CD4-positive, alpha-beta T cell treated with Interleukin-2 at 100 ng/mL for 4 hours (primary cell): ENCODE data around the gene PEPD.

Source experiments
- DNase-seq: peaks from one replicate; pipeline ENCODE4 v3.0.0-alpha.2; 2020; ENCODE audit warnings: low spot score

Gene PEPD

DNA sequence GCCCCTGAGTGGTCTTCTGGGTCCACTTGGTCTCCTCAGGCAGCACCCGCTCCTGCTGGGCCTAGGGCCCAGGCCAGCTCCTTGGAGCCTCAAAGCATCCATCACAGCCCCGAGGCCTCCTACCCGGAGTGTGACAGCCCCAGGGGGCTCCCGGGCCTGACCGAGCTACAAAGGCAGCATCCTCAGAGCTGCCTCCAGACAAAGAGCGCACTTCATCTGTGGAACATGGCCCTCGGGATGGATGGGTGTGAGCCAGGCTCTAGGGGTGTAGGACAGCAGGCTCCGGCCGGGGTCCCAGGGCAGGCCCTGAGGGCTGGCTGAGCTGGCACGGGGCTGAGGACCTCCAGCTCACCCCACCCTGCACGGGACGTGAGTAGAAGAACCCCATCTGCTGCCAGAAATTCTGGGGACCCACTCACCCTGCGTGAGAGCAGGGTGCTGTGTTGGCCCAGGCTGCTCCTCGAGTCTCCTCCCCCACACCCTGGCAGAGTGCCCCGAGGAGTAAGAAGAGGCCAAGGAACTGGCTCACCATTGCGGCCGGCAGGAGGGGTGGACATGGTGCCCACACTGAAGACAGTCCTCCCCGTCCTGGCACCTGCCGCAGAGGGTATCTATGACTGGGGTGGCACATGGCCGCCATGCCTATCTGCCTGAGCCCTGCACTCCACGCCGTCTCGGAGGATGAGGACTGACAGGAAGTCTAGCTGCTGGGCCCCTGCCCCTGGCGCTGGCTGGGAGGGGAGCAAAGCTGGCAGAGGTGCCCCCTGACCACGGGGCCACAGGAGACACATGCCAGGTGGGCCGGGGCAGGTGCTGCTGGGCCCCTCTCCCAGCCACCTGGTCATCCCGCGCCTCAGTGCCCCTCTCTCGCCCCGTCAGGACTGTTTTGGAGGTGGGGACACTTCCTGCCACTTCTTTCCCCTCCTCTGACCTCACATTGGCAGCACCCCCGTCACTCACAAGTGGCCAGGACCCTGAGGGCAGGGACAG is 125.7 kb downstream of the PEPD start:
- DNase-seq, result no peak

DNA sequence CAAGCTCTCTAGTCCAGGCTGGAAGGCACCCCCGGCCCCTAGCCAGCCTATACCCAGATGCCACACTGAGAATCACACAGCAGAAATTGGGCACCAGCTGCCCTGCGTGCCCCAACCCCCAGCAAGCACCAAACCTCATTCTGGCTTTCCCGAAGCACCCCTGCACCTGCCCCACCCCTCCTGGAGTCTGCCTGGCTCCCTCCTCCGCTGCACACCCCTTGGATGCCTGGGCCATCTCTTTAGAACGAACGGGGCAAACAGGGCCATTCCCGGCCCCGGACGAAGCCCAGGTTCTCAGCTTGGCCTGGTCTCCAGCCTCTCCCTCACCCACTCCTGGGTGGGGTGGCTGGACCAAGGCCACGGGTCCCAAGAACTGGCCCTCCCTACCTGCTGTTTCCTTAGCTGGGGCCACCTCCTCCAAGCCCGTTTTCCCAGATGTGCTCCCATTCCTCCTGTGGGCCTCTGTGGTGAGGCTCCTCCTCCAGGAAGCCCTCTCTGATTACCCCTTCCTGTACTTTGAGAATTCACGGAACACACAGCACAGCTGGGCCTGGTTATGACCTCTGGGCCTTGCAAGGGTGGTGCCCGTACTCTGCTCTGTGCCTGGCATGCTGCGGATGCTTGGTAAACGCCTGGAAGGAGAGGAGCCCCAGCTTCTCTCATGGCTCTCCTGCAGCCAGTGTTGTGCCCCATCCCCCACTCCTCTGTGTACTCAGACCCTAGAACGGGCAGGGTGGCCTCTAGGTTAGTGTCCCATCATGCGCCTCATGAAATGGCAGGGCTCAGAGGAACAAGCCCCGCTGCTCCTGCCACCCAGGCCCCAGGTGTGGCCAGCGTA is 126.6 kb downstream of the PEPD start:
- no peak for DNase-seq

DNA sequence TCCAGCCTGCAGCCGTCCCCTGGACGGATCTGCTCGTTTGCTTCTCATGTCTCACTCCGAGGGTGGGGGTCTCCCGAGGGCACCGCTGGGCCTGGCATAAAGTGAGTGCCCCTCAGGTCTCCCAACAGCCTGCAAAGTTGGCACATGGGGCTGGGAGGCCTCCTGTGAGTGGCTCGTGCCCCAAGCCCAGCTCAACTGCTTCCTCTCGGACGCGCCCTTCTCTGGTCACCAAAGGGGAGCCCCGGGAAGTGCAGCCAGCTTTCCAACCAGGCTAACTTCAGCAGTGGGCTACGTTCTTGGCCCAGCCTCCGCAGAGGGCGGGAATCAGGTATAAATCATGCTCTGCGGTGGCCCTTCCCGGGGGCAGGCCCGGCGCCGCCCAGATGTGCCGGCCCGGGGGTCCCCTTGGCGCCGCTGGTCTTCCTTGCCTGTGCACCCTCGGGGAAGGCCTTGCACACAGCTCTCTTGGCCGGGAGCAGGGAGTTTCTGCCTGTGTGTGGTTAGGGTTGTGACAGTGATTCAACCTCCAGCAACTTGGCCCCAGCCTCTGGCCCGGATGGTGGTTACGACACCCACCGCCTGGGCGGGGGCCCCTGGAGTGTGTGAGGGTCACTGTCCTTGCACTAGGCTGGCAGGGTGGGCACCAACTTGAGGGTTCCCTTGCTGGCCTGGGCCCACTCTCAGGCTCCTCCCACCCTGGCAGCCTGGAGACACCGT is 127.4 kb downstream of the PEPD start:
- no peak for DNase-seq

DNA sequence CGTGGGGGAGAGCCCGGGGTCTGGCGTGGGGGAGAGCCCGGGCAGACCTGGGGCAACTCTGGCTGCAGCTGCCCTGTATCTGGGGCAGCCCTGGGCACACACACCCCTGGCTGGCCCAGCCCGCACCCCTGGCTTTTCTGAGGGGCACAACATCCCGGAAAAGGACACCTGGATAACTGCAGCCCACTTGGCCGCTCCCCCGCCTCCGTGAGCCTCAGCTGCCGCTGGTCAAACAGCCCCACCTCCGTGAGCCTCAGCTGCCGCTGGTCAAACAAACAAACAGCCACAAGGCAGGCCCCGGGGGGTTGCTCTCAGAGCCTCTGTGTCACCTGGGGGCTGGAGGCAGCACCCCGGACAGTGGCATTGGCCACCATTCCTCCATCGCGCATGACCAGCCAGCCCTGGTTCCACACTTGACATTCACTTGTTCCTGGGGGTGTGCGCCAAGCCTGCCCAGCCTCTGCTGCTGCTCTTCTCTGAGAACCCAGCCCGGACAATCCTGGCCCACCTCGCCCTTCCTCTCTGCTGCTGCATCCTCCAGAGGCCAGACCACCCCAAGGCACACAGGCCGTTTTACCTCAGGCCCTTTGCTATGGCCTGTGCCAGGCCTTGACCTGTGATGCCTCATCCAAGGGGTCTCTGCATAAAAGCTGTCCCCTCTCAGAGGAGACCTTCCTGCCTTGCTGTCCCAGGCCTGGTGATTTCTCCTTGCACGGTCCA is 128.1 kb downstream of the PEPD start:
- no peak for DNase-seq

DNA sequence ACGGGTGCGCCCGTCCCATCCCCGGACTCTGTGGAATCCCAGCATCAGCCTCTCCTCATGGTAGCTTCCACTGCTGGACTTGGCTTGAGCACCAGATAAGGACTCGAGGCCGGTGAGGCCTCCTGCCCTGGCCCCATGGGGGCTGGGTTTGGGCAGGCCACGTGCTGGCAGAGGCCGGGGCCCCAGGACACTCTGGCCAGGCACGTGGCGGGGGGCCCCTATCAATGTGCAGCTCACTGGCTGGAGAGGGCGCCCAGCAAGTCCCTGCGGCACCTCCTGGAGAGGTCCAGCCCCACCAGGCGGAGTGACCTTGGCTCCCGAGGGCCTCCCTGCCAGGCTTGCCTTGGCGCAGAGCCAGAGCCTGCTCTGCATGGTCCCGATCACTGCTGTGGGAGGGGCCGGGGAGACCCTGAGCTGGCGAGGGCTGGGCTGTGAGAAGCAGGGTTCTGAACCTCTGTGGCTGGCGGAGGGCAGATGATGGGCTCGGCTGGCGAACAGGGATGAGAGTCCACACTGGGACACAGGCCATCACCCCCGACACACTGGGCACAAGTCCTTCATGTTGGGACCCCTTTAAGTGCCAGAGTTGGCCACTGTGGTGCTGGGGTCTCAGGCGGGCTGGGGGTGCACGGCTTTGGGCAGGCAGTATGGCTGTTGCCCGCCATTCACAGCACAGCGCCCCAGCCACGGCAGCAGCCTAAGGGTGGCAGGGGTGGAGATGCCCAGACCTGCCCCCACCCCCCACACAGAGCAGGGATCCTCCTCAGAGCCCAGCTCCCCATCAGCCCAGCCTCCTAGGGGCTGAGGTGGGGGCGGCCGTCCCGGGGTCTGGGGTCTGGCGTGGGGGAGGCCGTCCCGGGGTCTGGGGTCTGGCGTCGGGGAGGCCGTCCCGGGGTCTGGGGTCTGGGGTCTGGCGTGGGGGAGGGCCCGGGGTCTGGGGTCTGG is 129.0 kb downstream of the PEPD start:
- no peak for DNase-seq

DNA sequence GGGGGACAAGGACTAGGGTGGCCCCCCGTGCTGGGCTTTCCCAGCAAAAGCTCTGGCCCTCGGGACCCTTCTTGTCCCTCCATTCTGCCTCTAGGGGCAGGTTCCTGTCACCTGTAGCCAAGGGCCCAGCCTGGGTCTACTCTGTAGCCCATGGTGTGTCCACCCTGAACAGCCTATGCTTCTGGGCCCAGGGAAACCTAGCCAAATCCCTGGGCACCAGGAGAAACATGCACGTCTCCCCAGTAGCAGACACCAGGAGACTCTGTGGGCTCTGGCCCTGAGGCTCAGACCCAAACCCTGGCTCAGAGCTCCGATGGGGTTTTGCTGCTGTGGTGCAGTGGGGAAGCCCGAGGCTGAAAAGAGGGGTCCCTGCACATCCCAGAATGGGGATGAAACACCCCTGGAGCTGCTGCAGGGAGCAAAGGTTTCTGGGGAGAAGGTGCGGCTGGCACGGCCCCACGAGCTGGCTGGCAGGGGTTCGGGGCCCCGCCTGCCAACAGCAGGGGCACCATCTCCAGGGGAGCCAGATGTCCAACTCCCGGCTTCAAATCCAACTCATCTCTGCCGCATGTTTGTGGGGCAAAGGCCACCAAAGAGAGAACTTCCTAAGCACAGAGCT is 129.9 kb downstream of the PEPD start:
- no peak for DNase-seq

DNA sequence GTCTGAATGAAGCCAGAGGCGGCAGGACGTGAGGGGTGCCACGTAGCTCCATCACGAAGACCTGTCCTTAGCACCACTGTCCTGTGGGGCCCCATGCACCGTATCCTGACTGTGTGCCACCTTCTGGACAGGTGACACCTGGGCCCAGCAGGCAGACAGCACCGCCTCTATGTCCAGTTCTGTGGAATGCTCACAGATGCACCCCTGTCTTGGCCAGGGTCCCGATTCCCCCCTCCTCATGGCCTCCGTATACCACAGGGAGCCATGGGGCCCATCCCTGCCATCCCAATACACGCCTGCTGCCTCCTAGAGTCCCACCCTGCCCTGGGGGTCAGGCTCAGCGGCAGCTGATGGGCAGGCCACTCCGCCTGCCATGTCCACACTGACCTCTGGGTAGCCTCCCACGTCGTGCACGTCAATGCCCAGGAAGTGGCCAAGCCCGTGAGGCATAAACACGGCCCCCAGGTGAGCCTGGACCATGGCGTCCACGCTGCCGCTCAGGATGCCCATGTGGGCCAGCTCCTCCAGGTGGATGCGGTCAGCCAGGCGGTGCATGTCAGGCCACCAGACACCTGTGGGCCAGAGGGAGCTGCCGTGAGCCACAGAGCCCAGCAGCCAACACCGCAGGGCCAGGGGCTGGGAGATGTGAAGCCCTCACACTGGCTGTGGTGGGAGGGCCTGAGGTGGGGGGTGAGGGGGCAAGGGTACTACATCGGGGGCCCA is 130.5 kb downstream of the PEPD start:
- no peak for DNase-seq

DNA sequence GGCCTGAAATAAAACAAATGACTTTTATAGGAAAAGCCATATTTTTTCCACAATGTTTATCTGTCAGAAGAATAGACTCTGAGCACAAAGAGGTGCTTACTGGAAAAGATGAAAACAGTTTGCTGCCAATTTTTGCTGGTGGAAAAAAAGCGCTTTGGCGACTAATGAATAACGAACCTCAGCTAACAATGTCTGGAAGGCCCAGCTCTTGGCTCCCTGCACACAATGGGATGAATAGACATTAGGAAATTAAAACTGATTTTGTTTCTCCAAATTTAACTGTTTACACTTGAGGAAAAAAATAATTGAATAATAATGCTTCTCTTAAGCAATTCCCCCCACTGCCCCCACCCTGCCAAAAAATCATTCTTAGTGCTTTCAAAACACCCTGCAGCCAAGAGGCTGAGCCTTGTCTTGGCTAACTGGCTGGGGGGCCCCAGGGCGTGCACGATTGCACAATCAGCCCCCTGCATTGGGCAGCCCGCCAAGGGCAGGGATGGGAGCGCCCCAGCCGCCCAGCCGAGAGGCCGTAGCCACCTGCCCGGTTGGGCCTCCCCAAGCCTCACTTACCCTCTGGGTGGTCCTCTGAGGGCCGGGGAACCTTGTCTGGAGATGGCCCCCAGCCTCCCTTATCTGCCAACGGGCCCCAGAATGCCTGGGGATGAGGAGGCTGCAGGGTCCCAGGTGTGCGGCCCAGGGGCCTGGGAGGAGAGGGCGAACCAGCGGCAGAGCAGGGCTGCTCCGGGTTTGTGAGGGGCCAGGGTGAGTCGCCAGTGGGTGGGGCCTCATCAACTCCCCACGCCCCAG is 131.3 kb downstream of the PEPD start:
- no peak for DNase-seq

DNA sequence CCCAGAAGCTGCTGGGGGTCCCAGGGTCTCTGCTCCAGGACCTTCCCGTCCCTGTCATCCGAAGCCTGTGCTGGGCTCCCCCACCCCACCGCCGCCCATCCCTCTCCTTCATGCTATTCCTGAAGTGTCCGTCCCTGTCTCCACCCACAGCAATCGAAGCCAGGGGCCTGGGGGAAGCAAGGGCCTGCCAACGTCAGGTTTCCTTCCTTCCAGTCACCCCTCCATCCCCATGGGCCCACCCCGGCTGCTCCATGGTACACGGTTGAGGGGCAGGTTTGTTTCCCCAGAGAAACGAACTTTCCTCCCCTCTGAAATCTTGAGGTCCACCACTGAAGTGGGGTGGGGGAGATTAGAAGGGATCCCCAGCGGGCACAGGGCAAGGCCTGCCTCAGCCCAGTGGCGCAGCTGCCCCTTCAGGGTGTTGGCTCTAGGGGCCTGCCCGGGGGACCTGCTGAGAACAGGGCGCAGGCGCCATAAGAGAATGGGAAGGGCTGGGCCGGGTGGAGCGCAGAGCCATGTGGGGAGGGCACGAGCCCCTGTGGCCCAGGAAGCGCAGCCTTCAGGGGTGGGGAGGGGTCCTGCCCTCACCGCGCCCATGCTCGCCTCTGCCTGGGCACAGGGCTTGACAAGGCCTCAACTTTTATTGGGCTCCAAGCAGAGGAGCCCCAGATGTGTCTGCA is 132.0 kb downstream of the PEPD start:
- DNase-seq, result no peak

DNA sequence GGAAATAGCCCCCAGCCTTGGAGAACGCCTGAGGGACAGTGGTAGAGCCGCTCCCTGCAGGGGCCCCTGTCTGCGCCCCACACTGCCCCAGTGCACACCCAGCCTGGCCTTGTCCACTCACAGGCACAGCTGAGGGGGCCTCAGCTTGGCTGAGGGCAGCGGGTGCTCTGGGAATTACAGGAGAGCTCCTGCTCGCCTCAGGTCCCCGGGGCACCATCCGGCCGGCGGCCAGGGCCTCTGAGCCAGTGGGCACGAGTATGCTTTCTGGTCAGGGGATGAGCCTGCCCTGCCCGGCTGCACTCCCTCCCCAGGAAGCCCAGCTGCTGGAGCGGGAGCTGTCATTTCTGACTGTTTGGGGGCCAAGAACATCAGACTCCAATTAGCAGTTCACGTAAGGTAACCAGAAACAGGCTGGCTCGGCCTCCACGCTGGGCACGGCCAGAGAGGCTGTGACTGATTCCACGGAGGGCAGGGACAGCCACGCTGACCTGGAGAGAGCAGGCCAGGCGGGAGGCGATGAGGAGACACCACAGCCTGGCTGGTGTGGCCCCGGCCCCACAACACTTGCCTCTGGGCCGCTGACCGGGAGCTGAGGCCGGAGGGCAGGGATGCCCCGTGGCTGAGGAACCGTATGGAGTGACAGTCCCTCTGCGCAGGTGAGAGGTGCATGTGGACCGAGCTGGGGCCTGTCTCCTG is 132.7 kb downstream of the PEPD start:
- DNase-seq, result no peak

DNA sequence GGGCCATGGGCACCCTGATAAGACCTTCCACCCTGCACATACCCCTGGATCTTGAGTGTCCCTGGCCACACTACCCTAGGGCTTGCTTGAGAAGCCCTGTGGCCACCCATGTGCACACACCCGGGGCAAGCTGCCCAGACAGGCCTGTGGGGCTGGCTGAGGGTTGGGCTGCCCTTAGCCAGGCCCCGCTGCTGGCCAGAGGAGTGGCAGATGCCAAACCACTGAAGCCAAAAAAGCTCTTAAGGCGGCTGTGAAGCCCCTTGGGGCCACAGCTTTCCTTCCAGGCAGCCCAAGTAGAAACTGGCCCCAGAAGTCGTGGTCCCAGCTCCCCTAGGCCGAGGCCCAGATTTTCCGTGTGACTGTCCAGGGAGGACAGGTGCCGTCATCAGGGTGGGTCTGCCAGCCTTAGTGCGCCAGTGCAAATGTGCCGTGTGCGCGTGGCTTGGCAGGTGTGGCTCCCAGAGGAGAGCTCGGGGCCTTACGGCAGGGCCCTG is 133.3 kb downstream of the PEPD start:
- DNase-seq, result no peak

DNA sequence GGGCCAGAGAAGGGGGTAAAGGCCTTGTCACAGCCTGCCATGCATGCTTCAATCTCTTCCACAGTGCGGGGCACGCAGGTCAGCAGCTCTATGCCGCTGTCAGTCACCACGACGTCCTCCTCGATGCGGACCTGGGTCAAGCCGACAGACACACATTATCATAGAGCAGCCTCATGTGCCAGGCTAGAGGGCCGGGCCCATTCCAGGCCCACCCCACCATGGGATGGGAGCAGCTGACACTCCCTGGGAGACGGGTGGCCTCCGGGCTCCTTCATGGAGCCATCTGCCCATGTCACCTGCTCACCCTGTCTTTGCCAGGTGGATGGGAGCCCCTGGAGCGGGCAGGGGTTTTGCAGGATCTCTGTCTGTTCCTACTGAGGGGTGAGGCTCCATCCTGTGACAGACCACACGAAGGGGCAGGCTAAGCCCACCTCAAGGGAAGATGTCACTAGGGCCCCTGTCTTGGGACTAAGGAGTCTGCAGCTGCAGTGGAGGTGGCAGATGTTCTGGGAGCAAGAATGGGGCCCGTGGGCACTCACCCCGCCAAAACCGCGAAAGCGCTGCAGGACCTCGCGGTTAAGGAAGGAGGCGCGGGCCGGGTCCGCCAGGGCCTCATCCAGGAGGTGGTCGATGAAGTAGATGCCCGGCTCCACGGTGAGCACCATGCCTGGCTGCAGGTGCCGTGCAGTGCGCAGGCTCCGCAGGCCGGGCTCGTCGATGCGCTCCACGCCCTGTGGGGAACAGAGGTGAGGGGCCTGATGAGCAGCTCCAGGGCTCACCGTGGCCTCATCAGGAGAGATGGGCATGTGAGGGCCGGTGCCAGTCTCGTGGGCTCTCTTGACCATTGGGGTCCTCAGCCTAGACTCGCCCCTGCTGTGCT is 134.0 kb downstream of the PEPD start:
- DNase-seq, result no peak

DNA sequence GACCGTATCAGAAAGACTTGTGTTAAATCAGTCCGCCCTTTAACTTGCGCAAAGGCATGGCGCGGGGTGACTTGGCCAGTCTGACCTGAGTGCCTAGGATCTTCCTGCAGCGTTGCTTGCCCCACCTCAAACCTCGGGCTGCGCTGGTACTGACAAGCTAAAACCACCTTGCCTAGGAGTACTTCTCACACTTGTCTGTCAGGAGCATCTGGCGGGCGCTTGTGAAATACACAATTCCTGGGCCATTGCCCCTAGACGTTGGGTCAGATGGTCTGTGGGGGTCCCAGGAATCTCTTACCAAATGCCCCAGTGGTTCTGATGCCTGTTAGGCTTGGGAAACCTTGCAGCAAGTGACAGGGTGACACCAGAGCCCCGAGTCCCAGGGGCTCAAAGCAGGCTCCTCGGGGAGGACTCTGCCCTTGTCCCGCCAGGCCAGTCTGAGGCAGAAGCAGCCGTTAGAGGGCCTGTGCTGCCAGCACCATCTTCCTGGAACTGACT is 135.2 kb downstream of the PEPD start:
- no peak for DNase-seq

DNA sequence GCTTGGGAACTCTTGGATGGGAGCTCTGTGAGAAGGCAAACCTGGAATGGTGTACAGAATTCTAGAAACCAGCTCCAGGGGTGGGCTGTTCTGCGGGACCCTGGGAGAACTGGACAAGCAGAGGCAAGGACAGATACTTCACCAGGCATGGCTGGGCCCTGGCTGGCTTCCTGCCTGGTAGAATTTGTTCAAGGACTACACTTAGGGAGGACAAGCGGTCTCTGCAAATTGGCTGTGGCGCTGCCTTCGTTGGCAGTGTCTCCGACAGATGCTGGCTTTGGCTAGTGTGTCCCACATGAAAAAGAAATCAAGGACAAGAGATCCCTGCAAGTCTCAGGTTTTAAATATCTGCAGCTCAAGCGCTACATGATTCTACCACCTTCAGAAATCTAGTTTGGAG is 135.6 kb downstream of the PEPD start:
- no peak for DNase-seq

DNA sequence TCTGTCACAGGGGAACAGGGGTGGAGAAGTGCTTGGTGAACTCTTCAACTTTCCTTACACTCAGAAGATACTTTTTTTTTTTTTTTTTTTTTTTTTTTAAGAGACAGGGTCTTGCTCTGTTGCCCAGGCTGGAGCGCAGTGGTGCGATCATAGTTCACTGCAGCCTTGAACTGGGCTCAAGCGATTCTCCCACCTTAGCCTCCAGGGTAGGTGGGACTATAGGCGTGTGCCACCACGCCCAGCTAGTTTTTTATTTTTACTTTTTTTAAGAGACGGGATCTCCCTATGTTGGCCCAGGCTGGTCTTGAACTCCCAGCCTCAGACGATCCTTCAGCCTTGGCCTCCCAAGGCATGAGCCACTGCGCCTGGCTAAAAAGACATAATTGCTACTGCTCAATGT is 136.6 kb downstream of the PEPD start:
- DNase-seq, result no peak

DNA sequence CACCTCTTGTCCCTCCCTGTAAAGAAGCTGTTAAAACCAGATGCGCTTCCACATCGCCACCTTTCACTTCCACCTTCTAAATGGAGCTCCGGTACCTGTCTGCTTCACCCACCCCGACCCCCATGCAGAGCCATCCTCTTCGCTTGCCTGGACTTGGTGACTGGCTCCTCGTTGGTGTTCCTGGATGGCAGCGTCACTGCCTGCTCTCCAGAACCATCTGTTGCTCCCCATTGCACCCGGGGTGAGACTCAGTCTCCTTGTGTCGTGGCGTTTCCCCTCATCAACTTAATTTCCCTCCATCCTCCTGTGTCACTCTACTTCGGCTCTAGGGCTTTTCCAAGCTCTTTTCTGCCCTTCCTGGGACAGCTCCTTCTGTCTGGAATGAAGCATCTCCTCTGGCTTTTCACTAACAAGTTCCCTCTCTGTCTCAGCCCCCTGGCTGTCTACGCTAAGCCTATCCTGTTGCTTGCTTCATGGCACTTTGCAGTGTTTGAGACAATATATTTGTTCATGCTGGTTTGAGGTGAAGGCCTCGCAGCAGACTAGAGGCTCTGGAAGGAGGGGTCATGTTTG is 137.8 kb downstream of the PEPD start:
- DNase-seq, result no peak
